22Rv1 (cell line): ENCODE measurements around the gene PSMF1.

Experiments
- ZFX ChIP-seq: fragments of 450-650 bp; IDR thresholded peaks from 2 replicates; pipeline ENCODE4 v1.6.1; 2017; ENCODE audit warnings: antibody characterized with exemption, borderline replicate concordance
- TF ChIP-seq, protein P1 (sequence below): fragments of 450-650 bp; IDR thresholded peaks from 2 replicates; pipeline ENCODE4 v1.5.1; 2017; ENCODE audit warnings: mild to moderate bottlenecking

DNA sequence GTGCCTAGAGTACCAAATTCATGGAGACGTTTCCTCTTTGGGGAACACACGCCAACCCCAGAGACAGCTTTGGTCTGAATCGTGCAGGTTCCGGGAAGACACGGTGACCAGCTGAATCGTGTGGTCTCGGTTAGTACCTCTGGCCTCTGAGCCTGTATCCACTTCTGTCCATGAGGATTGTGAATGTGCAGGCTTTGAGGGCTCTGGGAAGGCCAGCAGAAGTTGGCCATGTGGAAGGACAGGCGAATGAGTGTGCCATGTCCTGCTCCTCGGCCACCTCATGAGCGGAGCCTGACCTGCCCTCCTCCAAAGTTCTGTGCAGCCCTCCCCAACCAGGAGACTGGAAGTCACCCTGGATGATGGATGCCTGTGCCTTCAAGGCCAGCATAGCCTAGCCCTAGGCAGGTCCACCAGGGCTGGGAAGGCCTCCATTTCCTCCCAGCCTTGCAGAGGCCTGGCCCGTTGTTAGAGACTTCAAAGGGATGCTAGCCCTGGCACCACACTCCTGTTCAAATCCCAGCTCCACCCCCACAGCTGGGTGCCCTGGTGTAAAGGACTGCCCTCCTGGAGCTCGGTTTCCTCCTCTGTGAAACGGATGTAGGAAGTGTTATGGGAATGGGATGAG is 68.1 kb downstream of the PSMF1 start:
- TF ChIP-seq, protein P1, sequence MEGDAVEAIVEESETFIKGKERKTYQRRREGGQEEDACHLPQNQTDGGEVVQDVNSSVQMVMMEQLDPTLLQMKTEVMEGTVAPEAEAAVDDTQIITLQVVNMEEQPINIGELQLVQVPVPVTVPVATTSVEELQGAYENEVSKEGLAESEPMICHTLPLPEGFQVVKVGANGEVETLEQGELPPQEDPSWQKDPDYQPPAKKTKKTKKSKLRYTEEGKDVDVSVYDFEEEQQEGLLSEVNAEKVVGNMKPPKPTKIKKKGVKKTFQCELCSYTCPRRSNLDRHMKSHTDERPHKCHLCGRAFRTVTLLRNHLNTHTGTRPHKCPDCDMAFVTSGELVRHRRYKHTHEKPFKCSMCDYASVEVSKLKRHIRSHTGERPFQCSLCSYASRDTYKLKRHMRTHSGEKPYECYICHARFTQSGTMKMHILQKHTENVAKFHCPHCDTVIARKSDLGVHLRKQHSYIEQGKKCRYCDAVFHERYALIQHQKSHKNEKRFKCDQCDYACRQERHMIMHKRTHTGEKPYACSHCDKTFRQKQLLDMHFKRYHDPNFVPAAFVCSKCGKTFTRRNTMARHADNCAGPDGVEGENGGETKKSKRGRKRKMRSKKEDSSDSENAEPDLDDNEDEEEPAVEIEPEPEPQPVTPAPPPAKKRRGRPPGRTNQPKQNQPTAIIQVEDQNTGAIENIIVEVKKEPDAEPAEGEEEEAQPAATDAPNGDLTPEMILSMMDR: no peak
- no peak for TF ChIP-seq ZFX
